Neural progenitor cell (in vitro differentiated cells): ENCODE data around the gene RIPK4.

Experiments
- CTCF ChIP-seq: fragments of 200-600 bp; sonication (generic); IDR thresholded peaks from 2 replicates; pipeline ENCODE4 v1.5.1; 2017; ENCODE audit warnings: antibody characterized with exemption, mild to moderate bottlenecking
- EZH2 ChIP-seq: fragments of 200-600 bp; sonication (generic); IDR thresholded peaks from 2 replicates; pipeline ENCODE4 v1.6.1; 2017; ENCODE audit warnings: antibody characterized with exemption, mild to moderate bottlenecking, moderate library complexity
- EZH2phosphoT487 ChIP-seq: fragments of 200-600 bp; sonication (generic); IDR thresholded peaks from 2 replicates; pipeline ENCODE4 v1.6.1; 2017; ENCODE audit warnings: antibody characterized with exemption

- TF ChIP-seq CTCF (no peak), EZH2 (no peak), EZH2phosphoT487 (no peak)
Measured at GRCh38 chr21:41810597-41810932, 43.7 kb upstream of the RIPK4 start.
